ENCODE data around the gene ZIC1.

- TF ChIP-seq GMEB1 (CRISPR knock-in tag; IDR thresholded peaks at IDR 0.05; ENCODE audit: borderline replicate concordance) (no peak), THAP11 (CRISPR knock-in tag; IDR thresholded peaks at IDR 0.05) (no peak), NR1H2 (CRISPR knock-in tag; IDR thresholded peaks at IDR 0.05; ENCODE audit: borderline replicate concordance, low read depth) (no peak)
These were observed 19.4 kb upstream of the ZIC1 start for GRCh38 chr3:147389717-147390116.
